ENCODE results near the gene MOB4. TPM values are rescaled to one million over a fixed set of nuclear protein-coding genes. Genes with fewer than 3 reads are reported as not detected.

Gene MOB4
- total and polyA plus RNA-seq, 2 experiments from 2014 or later = 68.2 to 87.0 TPM

DNA sequence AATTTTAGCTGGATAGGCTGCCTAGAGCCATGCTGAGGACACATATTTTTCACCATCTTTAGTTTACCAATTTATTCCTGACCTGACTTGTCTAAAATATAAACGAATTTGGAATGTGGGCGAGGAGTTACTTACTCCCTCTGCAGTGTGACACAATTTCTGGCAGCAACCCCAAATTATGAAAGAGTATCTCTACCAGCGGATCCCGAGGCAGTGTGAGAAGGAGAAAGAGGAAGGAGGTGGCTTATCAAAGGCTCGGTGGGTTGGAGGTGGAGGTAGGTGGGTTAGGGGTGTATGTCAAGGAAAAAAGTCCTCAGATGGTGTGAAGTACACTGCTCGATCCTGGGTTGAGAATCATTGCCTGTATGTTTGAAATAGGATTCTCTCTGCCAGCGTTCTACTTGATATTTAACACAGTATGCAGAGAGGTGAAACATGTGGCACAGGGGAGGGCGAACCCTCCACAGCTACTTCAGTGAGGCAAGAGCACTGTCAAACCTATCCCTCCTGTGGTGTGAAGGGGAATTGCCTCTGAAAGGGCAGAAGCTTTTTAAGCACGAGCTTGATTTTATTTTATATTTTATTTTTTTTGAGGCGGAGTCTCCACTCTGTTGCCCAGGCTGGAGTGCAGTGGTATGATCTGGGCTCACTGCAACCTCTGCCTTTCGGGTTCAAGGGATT is 83.6 kb downstream of the MOB4 start:
- Mint-ChIP-seq H3K9me3 (peaks cover 14% of the 10 kb centered on the region), H3K27ac (no peak overlapping the region), H3K4me1 (peaks cover 31% of the 10 kb centered on the region), H3K36me3 (ENCODE audit: low read depth) (peaks cover 26% of the 10 kb centered on the region), H3K4me3 (no peak overlapping the region), H3K27me3 (ENCODE audit: insufficient read depth, low read depth, poor library complexity) (peaks cover 10% of the 10 kb centered on the region)
- Histone ChIP-seq H3K79me2 (replicated peaks; ENCODE audit: insufficient read depth) (no peaks in the 10 kb centered on the region), H3K4me3 (no peak overlapping the region), H3K4me2 (no peak overlapping the region), H3K27ac (ENCODE audit: low read depth) (no peak overlapping the region), H3K4me1 (ENCODE audit: insufficient read depth) (peaks cover 21% of the 10 kb centered on the region), H3K36me3 (ENCODE audit: insufficient read depth) (no peaks in the 10 kb centered on the region), H3K9me2 (ENCODE audit: insufficient read depth) (no peaks in the 10 kb centered on the region; the same call in 1 of the 2 replicates), H2AFZ (no peak overlapping the region), H3F3A (replicated peaks; ENCODE audit: low read depth) (no peaks in the 10 kb centered on the region; the same call in 1 of the 2 replicates), H3K27me3 (ENCODE audit: insufficient read depth) (no peaks in the 10 kb centered on the region), H4K20me1 (replicated peaks; ENCODE audit: insufficient read depth) (no peaks in the 10 kb centered on the region)
- TF ChIP-seq, protein P1, sequence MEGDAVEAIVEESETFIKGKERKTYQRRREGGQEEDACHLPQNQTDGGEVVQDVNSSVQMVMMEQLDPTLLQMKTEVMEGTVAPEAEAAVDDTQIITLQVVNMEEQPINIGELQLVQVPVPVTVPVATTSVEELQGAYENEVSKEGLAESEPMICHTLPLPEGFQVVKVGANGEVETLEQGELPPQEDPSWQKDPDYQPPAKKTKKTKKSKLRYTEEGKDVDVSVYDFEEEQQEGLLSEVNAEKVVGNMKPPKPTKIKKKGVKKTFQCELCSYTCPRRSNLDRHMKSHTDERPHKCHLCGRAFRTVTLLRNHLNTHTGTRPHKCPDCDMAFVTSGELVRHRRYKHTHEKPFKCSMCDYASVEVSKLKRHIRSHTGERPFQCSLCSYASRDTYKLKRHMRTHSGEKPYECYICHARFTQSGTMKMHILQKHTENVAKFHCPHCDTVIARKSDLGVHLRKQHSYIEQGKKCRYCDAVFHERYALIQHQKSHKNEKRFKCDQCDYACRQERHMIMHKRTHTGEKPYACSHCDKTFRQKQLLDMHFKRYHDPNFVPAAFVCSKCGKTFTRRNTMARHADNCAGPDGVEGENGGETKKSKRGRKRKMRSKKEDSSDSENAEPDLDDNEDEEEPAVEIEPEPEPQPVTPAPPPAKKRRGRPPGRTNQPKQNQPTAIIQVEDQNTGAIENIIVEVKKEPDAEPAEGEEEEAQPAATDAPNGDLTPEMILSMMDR (conservative IDR thresholded peaks at IDR 0.05; ENCODE audit: low read depth in 2 of 2) = peak; percentile 58 to 66
- TF ChIP-seq, protein P2, sequence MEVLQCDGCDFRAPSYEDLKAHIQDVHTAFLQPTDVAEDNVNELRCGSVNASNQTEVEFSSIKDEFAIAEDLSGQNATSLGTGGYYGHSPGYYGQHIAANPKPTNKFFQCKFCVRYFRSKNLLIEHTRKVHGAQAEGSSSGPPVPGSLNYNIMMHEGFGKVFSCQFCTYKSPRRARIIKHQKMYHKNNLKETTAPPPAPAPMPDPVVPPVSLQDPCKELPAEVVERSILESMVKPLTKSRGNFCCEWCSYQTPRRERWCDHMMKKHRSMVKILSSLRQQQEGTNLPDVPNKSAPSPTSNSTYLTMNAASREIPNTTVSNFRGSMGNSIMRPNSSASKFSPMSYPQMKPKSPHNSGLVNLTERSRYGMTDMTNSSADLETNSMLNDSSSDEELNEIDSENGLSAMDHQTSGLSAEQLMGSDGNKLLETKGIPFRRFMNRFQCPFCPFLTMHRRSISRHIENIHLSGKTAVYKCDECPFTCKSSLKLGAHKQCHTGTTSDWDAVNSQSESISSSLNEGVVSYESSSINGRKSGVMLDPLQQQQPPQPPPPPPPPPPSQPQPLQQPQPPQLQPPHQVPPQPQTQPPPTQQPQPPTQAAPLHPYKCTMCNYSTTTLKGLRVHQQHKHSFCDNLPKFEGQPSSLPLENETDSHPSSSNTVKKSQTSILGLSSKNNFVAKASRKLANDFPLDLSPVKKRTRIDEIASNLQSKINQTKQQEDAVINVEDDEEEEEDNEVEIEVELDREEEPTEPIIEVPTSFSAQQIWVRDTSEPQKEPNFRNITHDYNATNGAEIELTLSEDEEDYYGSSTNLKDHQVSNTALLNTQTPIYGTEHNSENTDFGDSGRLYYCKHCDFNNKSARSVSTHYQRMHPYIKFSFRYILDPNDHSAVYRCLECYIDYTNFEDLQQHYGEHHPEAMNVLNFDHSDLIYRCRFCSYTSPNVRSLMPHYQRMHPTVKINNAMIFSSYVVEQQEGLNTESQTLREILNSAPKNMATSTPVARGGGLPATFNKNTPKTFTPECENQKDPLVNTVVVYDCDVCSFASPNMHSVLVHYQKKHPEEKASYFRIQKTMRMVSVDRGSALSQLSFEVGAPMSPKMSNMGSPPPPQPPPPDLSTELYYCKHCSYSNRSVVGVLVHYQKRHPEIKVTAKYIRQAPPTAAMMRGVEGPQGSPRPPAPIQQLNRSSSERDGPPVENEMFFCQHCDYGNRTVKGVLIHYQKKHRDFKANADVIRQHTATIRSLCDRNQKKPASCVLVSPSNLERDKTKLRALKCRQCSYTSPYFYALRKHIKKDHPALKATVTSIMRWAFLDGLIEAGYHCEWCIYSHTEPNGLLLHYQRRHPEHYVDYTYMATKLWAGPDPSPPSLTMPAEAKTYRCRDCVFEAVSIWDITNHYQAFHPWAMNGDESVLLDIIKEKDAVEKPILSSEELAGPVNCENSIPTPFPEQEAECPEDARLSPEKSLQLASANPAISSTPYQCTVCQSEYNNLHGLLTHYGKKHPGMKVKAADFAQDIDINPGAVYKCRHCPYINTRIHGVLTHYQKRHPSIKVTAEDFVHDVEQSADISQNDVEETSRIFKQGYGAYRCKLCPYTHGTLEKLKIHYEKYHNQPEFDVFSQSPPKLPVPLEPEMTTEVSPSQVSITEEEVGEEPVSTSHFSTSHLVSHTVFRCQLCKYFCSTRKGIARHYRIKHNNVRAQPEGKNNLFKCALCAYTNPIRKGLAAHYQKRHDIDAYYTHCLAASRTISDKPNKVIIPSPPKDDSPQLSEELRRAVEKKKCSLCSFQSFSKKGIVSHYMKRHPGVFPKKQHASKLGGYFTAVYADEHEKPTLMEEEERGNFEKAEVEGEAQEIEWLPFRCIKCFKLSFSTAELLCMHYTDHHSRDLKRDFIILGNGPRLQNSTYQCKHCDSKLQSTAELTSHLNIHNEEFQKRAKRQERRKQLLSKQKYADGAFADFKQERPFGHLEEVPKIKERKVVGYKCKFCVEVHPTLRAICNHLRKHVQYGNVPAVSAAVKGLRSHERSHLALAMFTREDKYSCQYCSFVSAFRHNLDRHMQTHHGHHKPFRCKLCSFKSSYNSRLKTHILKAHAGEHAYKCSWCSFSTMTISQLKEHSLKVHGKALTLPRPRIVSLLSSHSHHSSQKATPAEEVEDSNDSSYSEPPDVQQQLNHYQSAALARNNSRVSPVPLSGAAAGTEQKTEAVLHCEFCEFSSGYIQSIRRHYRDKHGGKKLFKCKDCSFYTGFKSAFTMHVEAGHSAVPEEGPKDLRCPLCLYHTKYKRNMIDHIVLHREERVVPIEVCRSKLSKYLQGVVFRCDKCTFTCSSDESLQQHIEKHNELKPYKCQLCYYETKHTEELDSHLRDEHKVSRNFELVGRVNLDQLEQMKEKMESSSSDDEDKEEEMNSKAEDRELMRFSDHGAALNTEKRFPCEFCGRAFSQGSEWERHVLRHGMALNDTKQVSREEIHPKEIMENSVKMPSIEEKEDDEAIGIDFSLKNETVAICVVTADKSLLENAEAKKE (CRISPR knock-in tag; IDR thresholded peaks at IDR 0.05) = no peak
- TF ChIP-seq JUNB (IDR thresholded peaks at IDR 0.05; ENCODE audit: unreplicated experiment) = no peak
- ATAC-seq (peak; percentile 96), DNase-seq (ENCODE audit: low spot score) (peak; percentile 82)

All from GM23338 (cell line).